Measurements from ENCODE around the gene CRYL1. TPM values are rescaled to one million over a fixed set of nuclear protein-coding genes. Genes with fewer than 3 reads are reported as not detected.

Gene CRYL1
- total and polyA plus RNA-seq, 3 experiments from 2014 or later: 7.2 to 36.1 (median 7.8) TPM

DNA sequence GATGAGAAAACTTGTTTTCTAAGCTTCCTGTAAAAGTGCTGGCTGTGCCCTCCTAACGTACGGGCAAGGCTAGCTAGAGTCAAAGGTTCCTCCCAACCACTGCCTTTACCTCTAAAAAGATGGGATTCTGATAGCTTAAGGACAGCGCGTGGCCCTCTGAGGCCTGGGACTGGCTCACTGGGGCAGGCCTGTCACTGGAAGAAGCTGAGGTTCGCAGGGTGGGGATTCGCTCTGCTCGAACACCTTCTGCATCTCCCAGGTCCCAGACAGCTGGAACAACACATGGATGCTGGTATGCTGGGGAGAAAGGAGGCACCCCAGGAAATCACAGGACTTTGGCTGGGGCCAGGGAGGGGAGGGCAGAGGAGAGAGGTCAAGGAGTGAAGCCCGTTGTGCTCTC, 53.1 kb downstream of the CRYL1 start:
- Histone ChIP-seq H3K36me3 (ENCODE audit: insufficient read depth, low read length) (no peaks in the 10 kb centered on the region), H3K9me3 (ENCODE audit: low read length) (no peaks in the 10 kb centered on the region), H3K27ac (ENCODE audit: low read depth, low read length) (no peak overlapping the region), H3K4me3 (ENCODE audit: low read length) (no peak overlapping the region), H3K4me1 (ENCODE audit: insufficient read depth, low read length) (peaks cover 27% of the 10 kb centered on the region), H3K27me3 (ENCODE audit: insufficient read depth, low read length, poor library complexity, severe bottlenecking) (no peaks in the 10 kb centered on the region)
- Mint-ChIP-seq H3K27me3 (peaks cover 0 to 3% of the 10 kb centered on the region in 2 donors), H3K4me3 (no peak overlapping the region), H3K9me3 (no peaks in the 10 kb centered on the region), H3K4me1 (peaks cover 27 to 46% (median 41%) of the 10 kb centered on the region in 3 donors), H3K36me3 (no peaks in the 10 kb centered on the region), H3K27ac (peak overlapping the region in 4 of 8 donors; percentile 6 to 78 (median 54))
- DNase-seq: no peak
- POLR2A ChIA-PET: no interaction called here
- CTCF ChIA-PET: no interaction called here

DNA sequence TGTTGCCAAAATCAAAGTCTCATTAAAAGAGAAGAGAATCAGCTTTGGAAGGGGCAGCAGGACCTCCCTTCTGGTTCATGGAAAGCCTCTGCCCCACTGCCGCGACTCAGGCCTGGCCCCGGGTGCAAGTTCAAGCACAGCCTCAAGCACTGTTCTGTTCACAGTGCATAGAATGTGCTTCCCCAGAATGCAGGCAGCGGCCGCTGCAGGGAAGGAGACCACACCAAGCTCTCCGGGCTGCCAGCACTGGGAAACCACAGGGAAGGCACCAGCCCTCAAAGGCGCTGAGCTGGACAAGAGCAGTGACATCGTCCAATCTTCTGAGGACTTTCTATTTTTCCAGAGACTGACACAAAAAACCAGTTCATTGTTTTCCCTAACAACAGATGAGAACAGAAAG, 55.5 kb downstream of the CRYL1 start:
- no peaks in the 10 kb centered on the region for H3K36me3 ChIP-seq (ENCODE audit: insufficient read depth, low read length)
- Mint-ChIP-seq H3K27me3 (no peaks in the 10 kb centered on the region), H3K4me1 (peaks cover 10 to 23% (median 18%) of the 10 kb centered on the region in 3 donors), H3K4me3 (no peak overlapping the region), H3K27ac (no peak overlapping the region), H3K36me3 (no peaks in the 10 kb centered on the region), H3K9me3 (no peaks in the 10 kb centered on the region)
- POLR2A ChIA-PET: no interaction called here
- peaks cover 6% of the 10 kb centered on the region for H3K4me1 ChIP-seq (ENCODE audit: insufficient read depth, low read length)
- DNase-seq: no peak
- H3K4me3 ChIP-seq (ENCODE audit: low read length): no peak overlapping the region
- H3K27me3 ChIP-seq (ENCODE audit: insufficient read depth, low read length, poor library complexity, severe bottlenecking): no peaks in the 10 kb centered on the region
- H3K9me3 ChIP-seq (ENCODE audit: low read length): no peaks in the 10 kb centered on the region
- CTCF ChIA-PET: no interaction called here
- no peak overlapping the region for H3K27ac ChIP-seq (ENCODE audit: low read depth, low read length)

DNA sequence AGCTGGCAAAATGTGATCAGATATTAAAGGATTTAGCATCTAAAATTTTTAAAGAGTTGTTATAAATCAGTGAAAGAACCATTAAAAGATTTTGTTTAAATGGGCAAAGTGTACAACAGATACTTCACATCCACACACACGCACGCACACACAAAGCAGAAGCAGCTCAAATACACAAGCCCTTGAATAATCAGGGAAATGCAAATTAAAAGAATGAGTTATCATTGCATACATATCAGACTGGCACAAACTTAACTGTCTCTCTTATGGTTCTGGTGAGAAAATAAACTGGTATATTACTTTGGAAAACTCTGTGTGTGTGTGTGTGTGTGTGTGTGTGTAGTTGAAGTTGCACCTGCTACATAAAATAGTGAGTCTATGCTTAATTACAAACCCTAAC, 59.3 kb downstream of the CRYL1 start:
- Histone ChIP-seq H3K36me3 (ENCODE audit: insufficient read depth, low read length) (no peaks in the 10 kb centered on the region), H3K4me3 (ENCODE audit: low read length) (no peak overlapping the region), H3K9me3 (ENCODE audit: low read length) (no peaks in the 10 kb centered on the region), H3K27me3 (ENCODE audit: insufficient read depth, low read length, poor library complexity, severe bottlenecking) (no peaks in the 10 kb centered on the region), H3K4me1 (ENCODE audit: insufficient read depth, low read length) (no peaks in the 10 kb centered on the region), H3K27ac (ENCODE audit: low read depth, low read length) (no peak overlapping the region)
- Mint-ChIP-seq H3K27ac (no peak overlapping the region), H3K36me3 (peaks cover 0 to 2% (median 0%) of the 10 kb centered on the region in 3 donors), H3K4me3 (no peak overlapping the region), H3K27me3 (no peaks in the 10 kb centered on the region), H3K9me3 (no peaks in the 10 kb centered on the region), H3K4me1 (peaks cover 0 to 6% (median 1%) of the 10 kb centered on the region in 3 donors)
- ChIA-PET CTCF (no interaction called here), POLR2A (interaction anchor here (0.6 kb wide), 1 partner anchor 14 kb away, joined by 3 read pairs; no protein-coding TSS in a partner anchor)
- no peak for DNase-seq

DNA sequence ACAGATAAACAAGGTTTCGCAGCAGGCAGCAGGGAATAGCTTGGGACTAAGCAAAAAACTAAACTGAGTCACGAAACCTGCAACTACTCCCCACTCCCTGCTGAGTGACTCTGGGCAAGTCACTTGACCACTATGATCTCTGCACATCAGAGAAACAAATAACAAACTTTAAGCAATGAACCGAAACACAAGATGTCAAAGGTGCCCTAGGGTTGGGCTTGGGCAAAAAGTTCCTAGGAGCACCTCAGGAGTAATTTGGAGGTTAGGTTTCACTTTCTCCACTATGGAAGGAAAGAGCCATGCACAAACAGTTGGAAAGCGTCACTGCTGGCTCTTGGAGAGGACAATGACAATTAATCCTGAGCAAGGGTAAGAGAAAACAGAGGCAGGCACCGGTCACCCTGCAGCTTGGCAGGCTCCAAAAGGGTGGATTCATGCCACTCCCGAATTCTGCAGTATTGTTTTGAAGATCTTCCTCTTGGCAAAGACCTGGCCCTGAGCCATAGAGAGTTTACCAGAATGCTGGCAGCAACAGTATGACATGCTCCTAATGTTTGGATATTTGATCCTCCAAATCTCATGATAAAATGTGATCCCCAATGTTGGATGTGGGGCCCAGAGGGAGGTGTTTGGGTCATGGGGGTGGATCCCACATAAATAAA, 60.3 kb downstream of the CRYL1 start:
- Mint-ChIP-seq H3K36me3 (peaks cover 0 to 3% (median 0%) of the 10 kb centered on the region in 3 donors), H3K27ac (peak overlapping the region in 1 of 8 donors; percentile 24), H3K9me3 (no peaks in the 10 kb centered on the region), H3K27me3 (no peaks in the 10 kb centered on the region), H3K4me1 (peaks cover 3 to 11% (median 7%) of the 10 kb centered on the region in 3 donors), H3K4me3 (no peak overlapping the region)
- POLR2A ChIA-PET: interaction anchor here (0.6 kb wide), 1 partner anchor 15 kb away, joined by 3 read pairs; no protein-coding TSS in a partner anchor
- H3K27me3 ChIP-seq (ENCODE audit: insufficient read depth, low read length, poor library complexity, severe bottlenecking): no peaks in the 10 kb centered on the region
- CTCF ChIA-PET: no interaction called here
- H3K9me3 ChIP-seq (ENCODE audit: low read length): no peaks in the 10 kb centered on the region
- no peak for DNase-seq
- H3K4me3 ChIP-seq (ENCODE audit: low read length): no peak overlapping the region
- H3K4me1 ChIP-seq (ENCODE audit: insufficient read depth, low read length): peaks cover 4% of the 10 kb centered on the region
- no peaks in the 10 kb centered on the region for H3K36me3 ChIP-seq (ENCODE audit: insufficient read depth, low read length)
- H3K27ac ChIP-seq (ENCODE audit: low read depth, low read length): no peak overlapping the region

DNA sequence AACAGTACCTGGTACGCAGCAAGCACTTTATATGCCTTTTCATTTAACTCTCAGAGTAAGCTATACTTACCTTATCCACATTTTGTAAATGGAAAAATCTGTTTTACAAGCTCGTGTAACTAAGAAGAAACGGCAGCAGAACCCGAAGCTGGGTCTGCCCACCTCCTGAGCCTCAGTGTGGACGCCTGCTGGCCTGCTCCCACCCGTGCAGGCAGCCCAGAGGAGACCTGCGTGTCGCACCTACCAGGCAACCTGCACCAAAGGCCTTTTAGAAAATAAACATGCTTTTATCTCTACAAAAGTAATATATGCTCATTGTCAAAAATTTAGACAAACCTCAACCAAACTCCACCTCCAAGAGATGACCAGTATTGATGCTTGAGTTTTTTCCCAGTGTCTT, 62.7 kb downstream of the CRYL1 start:
- Mint-ChIP-seq H3K4me3 (no peak overlapping the region), H3K27ac (no peak overlapping the region)
- CTCF ChIA-PET: no interaction called here

DNA sequence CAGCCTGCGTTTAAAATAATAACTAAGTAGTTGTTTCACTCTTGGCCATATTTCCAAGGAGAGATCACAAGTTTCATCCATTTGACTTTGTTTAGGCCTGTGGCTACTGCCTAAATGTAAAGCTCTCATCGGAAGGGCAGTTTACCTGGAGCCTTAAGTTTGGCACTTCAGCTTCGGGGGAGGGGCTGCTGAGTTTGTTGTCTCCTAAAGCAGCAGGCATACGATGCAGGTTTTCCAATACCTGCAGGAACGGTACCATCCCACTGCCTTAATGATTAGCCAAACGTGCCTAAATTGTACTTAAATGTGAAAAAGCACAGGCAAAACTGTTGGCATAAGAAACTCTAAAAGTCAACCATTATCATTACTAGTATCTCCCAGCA, 63.1 kb downstream of the CRYL1 start:
- Mint-ChIP-seq H3K4me1 (peaks cover 11 to 21% (median 15%) of the 10 kb centered on the region in 3 donors), H3K27ac (peak overlapping the region in 1 of 8 donors; percentile 0), H3K27me3 (no peaks in the 10 kb centered on the region), H3K36me3 (peaks cover 0 to 6% (median 5%) of the 10 kb centered on the region in 3 donors), H3K4me3 (no peak overlapping the region), H3K9me3 (no peaks in the 10 kb centered on the region)
- DNase-seq: no peak
- Histone ChIP-seq H3K27me3 (ENCODE audit: insufficient read depth, low read length, poor library complexity, severe bottlenecking) (no peaks in the 10 kb centered on the region), H3K27ac (ENCODE audit: low read depth, low read length) (no peak overlapping the region), H3K4me3 (ENCODE audit: low read length) (no peak overlapping the region), H3K9me3 (ENCODE audit: low read length) (no peaks in the 10 kb centered on the region), H3K36me3 (ENCODE audit: insufficient read depth, low read length) (no peaks in the 10 kb centered on the region), H3K4me1 (ENCODE audit: insufficient read depth, low read length) (peaks cover 12% of the 10 kb centered on the region)
- ChIA-PET POLR2A (no interaction called here), CTCF (no interaction called here)

More for the DNA sequence above, 62.7 kb downstream of the CRYL1 start:
- Histone ChIP-seq H3K4me1 (ENCODE audit: insufficient read depth, low read length) (peaks cover 8% of the 10 kb centered on the region), H3K9me3 (ENCODE audit: low read length) (no peaks in the 10 kb centered on the region), H3K27me3 (ENCODE audit: insufficient read depth, low read length, poor library complexity, severe bottlenecking) (no peaks in the 10 kb centered on the region), H3K27ac (ENCODE audit: low read depth, low read length) (no peak overlapping the region), H3K36me3 (ENCODE audit: insufficient read depth, low read length) (no peaks in the 10 kb centered on the region), H3K4me3 (ENCODE audit: low read length) (no peak overlapping the region)
- Mint-ChIP-seq H3K36me3 (peaks cover 0 to 6% (median 5%) of the 10 kb centered on the region in 3 donors), H3K4me1 (peaks cover 7 to 17% (median 11%) of the 10 kb centered on the region in 3 donors), H3K27me3 (no peaks in the 10 kb centered on the region), H3K9me3 (no peaks in the 10 kb centered on the region)
- DNase-seq: no peak
- POLR2A ChIA-PET: no interaction called here

DNA sequence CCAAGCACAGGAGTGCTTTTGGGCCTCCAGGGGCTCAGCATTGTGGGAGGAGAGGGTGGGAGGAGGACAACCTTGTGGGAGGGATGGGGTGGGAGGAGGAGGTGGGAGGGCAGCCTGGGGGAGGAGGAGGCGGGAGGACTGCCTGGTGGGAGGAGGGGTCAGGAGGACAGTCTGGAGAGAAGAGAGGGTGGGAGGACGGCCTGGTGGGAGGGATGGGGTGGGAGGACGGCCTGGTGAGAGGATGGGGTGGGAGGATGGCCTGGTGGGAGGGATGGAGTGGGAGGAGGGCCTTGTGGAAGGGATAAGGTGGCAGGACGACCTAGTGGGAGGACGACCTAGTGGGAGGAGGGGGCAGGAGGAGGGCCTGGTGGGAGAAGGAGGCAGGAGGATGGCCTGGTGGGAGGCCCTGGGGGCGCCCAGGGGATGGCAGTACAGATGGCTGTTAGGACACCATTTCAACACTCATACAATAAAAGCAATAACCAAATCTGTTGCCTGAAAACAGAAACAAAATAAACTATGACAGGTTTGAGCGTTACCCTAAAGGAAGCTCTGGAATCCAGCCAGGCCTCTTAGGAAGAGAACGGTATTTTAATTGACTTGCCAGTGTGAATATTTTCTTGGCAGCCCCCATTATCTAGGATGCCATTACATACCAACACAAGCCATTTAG, 63.7 kb downstream of the CRYL1 start:
- POLR2A ChIA-PET: no interaction called here
- Mint-ChIP-seq H3K27me3 (no peaks in the 10 kb centered on the region), H3K36me3 (peaks cover 0 to 6% (median 5%) of the 10 kb centered on the region in 3 donors), H3K4me1 (peaks cover 15 to 25% (median 19%) of the 10 kb centered on the region in 3 donors), H3K4me3 (no peak overlapping the region), H3K9me3 (no peaks in the 10 kb centered on the region), H3K27ac (peak overlapping the region in 2 of 8 donors; percentile 0 to 1)
- H3K36me3 ChIP-seq (ENCODE audit: insufficient read depth, low read length): no peaks in the 10 kb centered on the region
- H3K4me3 ChIP-seq (ENCODE audit: low read length): no peak overlapping the region
- CTCF ChIA-PET: no interaction called here
- no peaks in the 10 kb centered on the region for H3K9me3 ChIP-seq (ENCODE audit: low read length)
- no peaks in the 10 kb centered on the region for H3K27me3 ChIP-seq (ENCODE audit: insufficient read depth, low read length, poor library complexity, severe bottlenecking)
- H3K4me1 ChIP-seq (ENCODE audit: insufficient read depth, low read length): peaks cover 13% of the 10 kb centered on the region
- no peak overlapping the region for H3K27ac ChIP-seq (ENCODE audit: low read depth, low read length)
- DNase-seq: no peak

DNA sequence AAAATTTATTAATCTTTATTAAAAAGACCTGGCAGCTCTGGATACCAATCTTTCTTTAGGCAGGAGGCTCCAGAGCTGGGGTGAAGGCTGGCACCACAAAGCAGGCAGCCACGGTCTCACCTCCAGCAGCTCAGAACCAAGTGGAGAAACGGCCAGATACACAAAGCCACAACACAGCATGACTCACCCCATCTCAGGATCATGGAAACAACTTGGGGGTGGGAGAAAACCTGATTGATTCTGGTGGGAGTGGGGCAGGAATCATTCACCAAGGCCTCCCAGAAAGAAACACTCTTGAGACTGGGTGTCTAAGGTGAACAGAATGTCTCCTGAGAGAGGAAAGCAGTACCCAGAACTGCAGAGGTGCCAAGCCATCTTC, 64.2 kb downstream of the CRYL1 start:
- Histone ChIP-seq H3K4me3 (ENCODE audit: low read length) (no peak overlapping the region), H3K9me3 (ENCODE audit: low read length) (no peaks in the 10 kb centered on the region), H3K4me1 (ENCODE audit: insufficient read depth, low read length) (peaks cover 13% of the 10 kb centered on the region), H3K27ac (ENCODE audit: low read depth, low read length) (no peak overlapping the region), H3K36me3 (ENCODE audit: insufficient read depth, low read length) (no peaks in the 10 kb centered on the region), H3K27me3 (ENCODE audit: insufficient read depth, low read length, poor library complexity, severe bottlenecking) (no peaks in the 10 kb centered on the region)
- H3K9me3 Mint-ChIP-seq: peaks cover 0 to 2% (median 0%) of the 10 kb centered on the region in 5 donors
- ChIA-PET POLR2A (no interaction called here), CTCF (no interaction called here)
- H3K27me3 Mint-ChIP-seq: no peaks in the 10 kb centered on the region
- H3K36me3 Mint-ChIP-seq: peaks cover 0 to 8% (median 5%) of the 10 kb centered on the region in 3 donors
- H3K4me1 Mint-ChIP-seq: peaks cover 15 to 30% (median 19%) of the 10 kb centered on the region in 3 donors
- no peak for DNase-seq
- H3K4me3 Mint-ChIP-seq: no peak overlapping the region
- H3K27ac Mint-ChIP-seq: peak overlapping the region in 2 of 8 donors; percentile 1 to 12

All from CD8-positive, alpha-beta memory T cell (primary cell).